ENCODE data around the gene ROR1. TPM values are rescaled to one million over a fixed set of nuclear protein-coding genes. Genes with fewer than 3 reads are reported as not detected.
"Not testable (repeated sequence)": the region's sequence is repeated elsewhere in the genome, so short reads cannot be mapped to it uniquely, and the experiment has no call there.

ROR1 gene
- total RNA-seq, 2 experiments from 2014 or later: 0.47 to 1.4 TPM

DNA sequence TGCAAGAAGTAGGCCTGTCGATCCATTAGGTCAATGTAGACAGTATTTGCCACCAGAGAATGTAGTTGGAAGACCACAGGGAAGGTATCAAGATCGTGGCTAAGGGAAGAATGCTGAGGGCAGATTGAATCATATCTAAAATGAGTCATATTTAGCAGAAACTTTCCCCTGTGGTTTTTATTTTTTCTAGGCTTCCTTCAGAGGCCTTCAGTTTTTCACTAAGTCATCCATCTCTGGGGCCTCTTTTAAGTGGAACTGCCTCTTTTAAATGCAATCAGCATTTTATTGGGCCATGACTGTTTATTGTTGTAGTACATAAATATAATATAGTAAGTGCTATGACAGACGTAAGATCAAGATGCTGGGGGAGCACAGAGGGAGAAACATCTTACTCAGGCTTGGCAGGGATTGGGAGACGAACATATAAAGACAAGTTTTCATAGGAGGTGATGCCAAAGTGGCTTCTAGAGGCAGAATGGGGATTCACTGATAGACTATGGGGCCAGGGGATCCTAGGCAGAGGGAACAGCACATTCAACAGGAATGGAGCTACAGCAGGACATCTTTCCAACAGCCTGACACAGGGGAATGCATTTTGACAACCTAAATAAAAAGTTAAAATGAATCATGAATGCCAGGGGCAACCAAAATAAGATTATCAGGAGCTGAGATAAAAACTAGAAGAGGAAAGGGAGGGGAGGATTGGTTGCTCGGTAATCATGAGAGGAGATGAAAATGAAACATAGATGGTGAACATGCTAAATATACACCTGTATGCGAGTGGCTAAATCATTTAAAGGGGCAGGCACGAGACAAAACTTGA is 449.7 kb downstream of the ROR1 start:
- H2AFZ ChIP-seq (ENCODE audit: low read length): no peak overlapping the region

DNA sequence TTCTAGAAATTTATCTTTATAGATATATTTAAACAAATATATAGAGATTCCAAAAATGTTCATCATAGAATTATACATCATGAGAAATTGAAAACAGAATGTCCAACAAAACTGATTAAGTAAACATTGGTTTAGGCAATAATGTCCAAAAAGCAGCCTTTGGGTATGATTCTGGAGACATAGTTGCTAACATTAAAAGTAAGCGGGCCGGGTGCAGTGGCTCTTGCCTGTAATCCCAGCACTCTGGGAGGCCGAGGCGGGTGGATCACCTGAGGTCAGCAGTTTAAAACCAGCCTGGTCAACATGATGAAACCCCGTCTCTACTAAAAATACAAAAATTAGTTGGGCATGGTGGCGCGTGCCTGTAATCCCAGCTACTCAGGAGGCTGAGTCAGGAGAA is 450.4 kb downstream of the ROR1 start:
- BruUV-seq (replicated peaks): not testable (repeated sequence)

More for the DNA sequence above, 449.7 kb downstream of the ROR1 start:
- no peaks in the 10 kb centered on the region for H3K9me2 ChIP-seq (ENCODE audit: insufficient read depth, low read length)
- H3K36me3 ChIP-seq (ENCODE audit: insufficient read depth, low read length): no peaks in the 10 kb centered on the region
- no peak overlapping the region for H3K4me2 ChIP-seq (ENCODE audit: low read length)
- no peak overlapping the region for H3K27ac ChIP-seq (ENCODE audit: low read depth, low read length, poor library complexity, severe bottlenecking)
- intact Hi-C loops (cut with micrococcal nuclease; ENCODE audit: unreplicated experiment): no loop called here
- CTCF ChIA-PET (ENCODE audit: unreplicated experiment): no interaction called here
- no peaks in the 10 kb centered on the region for H3K79me2 ChIP-seq (ENCODE audit: insufficient read depth, low read depth, low read length)
- TF ChIP-seq CTCF (conservative IDR thresholded peaks at IDR 0.05; ENCODE audit: low read length): no peak
- H3K4me1 ChIP-seq (ENCODE audit: insufficient read depth, low read length, poor library complexity, severe bottlenecking): no peaks in the 10 kb centered on the region
- H3K4me3 ChIP-seq (ENCODE audit: low read depth, low read length, poor library complexity, severe bottlenecking): no peak overlapping the region
- DNase-seq (ENCODE audit: low spot score): no peak
- BruUV-seq (replicated peaks): no TSS peak
- no peaks in the 10 kb centered on the region for H4K20me1 ChIP-seq (ENCODE audit: insufficient read depth, low read length)
- POLR2A ChIA-PET: no interaction called here
- H3K9me3 ChIP-seq (ENCODE audit: low read length): no peaks in the 10 kb centered on the region

GRCh38 chr1:64228167-64228957 is 454.5 kb downstream of the ROR1 start:
- H3K36me3 ChIP-seq (ENCODE audit: insufficient read depth, low read length): no peaks in the 10 kb centered on the region
- intact Hi-C loops (cut with micrococcal nuclease; ENCODE audit: unreplicated experiment): no loop called here
- no peaks in the 10 kb centered on the region for H3K9me3 ChIP-seq (ENCODE audit: low read length)
- H3K27ac ChIP-seq (ENCODE audit: low read depth, low read length, poor library complexity, severe bottlenecking): no peak overlapping the region
- no peak overlapping the region for H2AFZ ChIP-seq (ENCODE audit: low read length)
- no peak for TF ChIP-seq EZH2phosphoT487 (IDR thresholded peaks at IDR 0.05; ENCODE audit: borderline replicate concordance, low read depth, low read length)
- TF ChIP-seq CTCF (conservative IDR thresholded peaks at IDR 0.05; ENCODE audit: low read length): no peak
- H3K9me2 ChIP-seq (ENCODE audit: insufficient read depth, low read length): no peaks in the 10 kb centered on the region
- no peak overlapping the region for H3K4me2 ChIP-seq (ENCODE audit: low read length)
- H3K4me3 ChIP-seq (ENCODE audit: low read depth, low read length, poor library complexity, severe bottlenecking): no peak overlapping the region
- no peak for DNase-seq (ENCODE audit: low spot score)
- no TSS peak for BruUV-seq (replicated peaks)
- ChIA-PET POLR2A (interaction anchor here (0.7 kb wide), 4 partner anchors 11 to 860 kb away, joined by 3 to 4 read pairs (median 4); no protein-coding TSS in a partner anchor), CTCF (ENCODE audit: unreplicated experiment) (no interaction called here)
- H3K79me2 ChIP-seq (ENCODE audit: insufficient read depth, low read depth, low read length): no peaks in the 10 kb centered on the region
- H3K4me1 ChIP-seq (ENCODE audit: insufficient read depth, low read length, poor library complexity, severe bottlenecking): no peaks in the 10 kb centered on the region
- no peaks in the 10 kb centered on the region for H4K20me1 ChIP-seq (ENCODE audit: insufficient read depth, low read length)

More for the DNA sequence above, 450.4 kb downstream of the ROR1 start:
- H3K4me1 ChIP-seq (ENCODE audit: insufficient read depth, low read length, poor library complexity, severe bottlenecking); H3K36me3 ChIP-seq (ENCODE audit: insufficient read depth, low read length); DNase-seq (ENCODE audit: low spot score); H2AFZ ChIP-seq (ENCODE audit: low read length); CTCF ChIA-PET (ENCODE audit: unreplicated experiment); H3K27ac ChIP-seq (ENCODE audit: low read depth, low read length, poor library complexity, severe bottlenecking); H3K4me2 ChIP-seq (ENCODE audit: low read length); H3K4me3 ChIP-seq (ENCODE audit: low read depth, low read length, poor library complexity, severe bottlenecking); H4K20me1 ChIP-seq (ENCODE audit: insufficient read depth, low read length); H3K9me3 ChIP-seq (ENCODE audit: low read length); intact Hi-C loops (cut with micrococcal nuclease; ENCODE audit: unreplicated experiment); H3K79me2 ChIP-seq (ENCODE audit: insufficient read depth, low read depth, low read length); POLR2A ChIA-PET; H3K9me2 ChIP-seq (ENCODE audit: insufficient read depth, low read length): not testable (repeated sequence)

All from OCI-LY7 (cell line).